Gastroesophageal sphincter (tissue), 4 donors: ENCODE data around the gene BCR. TPM values are rescaled to one million over a fixed set of nuclear protein-coding genes. Genes with fewer than 3 reads are reported as not detected.

Experiments
- ATAC-seq: fragments of 150-250 bp; one replicate; pipeline ENCODE4 v1.9.1; 2016; ENCODE audit warnings: mild to moderate bottlenecking, moderate library complexity
- H3K27ac ChIP-seq, 4 donors: fragments of 200-600 bp; sonication (generic) in 3 of 4; 1 replicate in 3 of 4; 2 replicates in 1 of 4; pipeline ENCODE4 v1.5.1; 2016 to 2019
- H3K27me3 ChIP-seq: fragments of 200-600 bp; sonication (generic); one replicate; pipeline ENCODE4 v1.5.1; 2019
- H3K36me3 ChIP-seq, 2 donors: fragments of 200-600 bp; sonication (generic); one replicate each; pipeline ENCODE4 v1.5.1; 2019; ENCODE audit warnings: control low read depth in 1 of 2
- H3K4me1 ChIP-seq, 3 donors: fragments of 200-600 bp; sonication (generic); 1 replicate in 2 of 3; 2 replicates in 1 of 3; pipeline ENCODE4 v1.5.1; 2016 to 2019; ENCODE audit warnings: control low read depth in 2 of 3
- H3K4me3 ChIP-seq, 2 donors: fragments of 200-600 bp; sonication (generic); one replicate each; pipeline ENCODE4 v1.5.1; 2019; ENCODE audit warnings: mild to moderate bottlenecking in 1 of 2, moderate library complexity in 1 of 2
- H3K9me3 ChIP-seq, 3 donors: fragments of 200-600 bp; sonication (generic); one replicate each; pipeline ENCODE4 v1.5.1; 2017 to 2019; ENCODE audit warnings: control low read depth in 2 of 3
- CTCF ChIP-seq, 4 experiments: fragments of 200-600 bp in 2 of 4; fragments of 450-650 bp in 2 of 4; sonication (generic) in 1 of 4; IDR thresholded peaks; one replicate each; pipeline ENCODE4 v1.5.1; 2017 to 2019; ENCODE audit warnings: antibody characterized with exemption in 4 of 4, mild to moderate bottlenecking in 2 of 4, moderate library complexity in 2 of 4
- EP300 ChIP-seq: sonication (generic); formaldehyde crosslinking; IDR thresholded peaks from one replicate; pipeline ENCODE4 v1.6.1; 2017; ENCODE audit warnings: antibody characterized with exemption, mild to moderate bottlenecking
- POLR2A ChIP-seq, 2 donors: fragments of 450-650 bp; IDR thresholded peaks; one replicate each; pipeline ENCODE4 v1.6.1; 2017; ENCODE audit warnings: antibody characterized with exemption in 2 of 2, mild to moderate bottlenecking in 2 of 2, moderate library complexity in 1 of 2
- POLR2AphosphoS5 ChIP-seq: sonication (generic); formaldehyde crosslinking; IDR thresholded peaks from one replicate; pipeline ENCODE4 v1.6.1; 2017; ENCODE audit warnings: antibody characterized with exemption
- WGBS, 2 donors: methylation state at CpG; one replicate each; pipeline ENCODE4 v1.1.5; 2018; ENCODE audit warnings: low coverage in 1 of 2; 5-methylcytosine and 5-hydroxymethylcytosine counted together
- total RNA-seq, 4 donors: library from RNA; depleted of rRNA; stranded (reverse); fragments of >200 nt; gene quantifications; one replicate each; pipeline ENCODE4 v1.1.0, GENCODE V29; 2016

Gene BCR
- total RNA-seq, 4 donors from 2014 or later, result 39.2 to 81.1 (median 46.2) TPM

DNA sequence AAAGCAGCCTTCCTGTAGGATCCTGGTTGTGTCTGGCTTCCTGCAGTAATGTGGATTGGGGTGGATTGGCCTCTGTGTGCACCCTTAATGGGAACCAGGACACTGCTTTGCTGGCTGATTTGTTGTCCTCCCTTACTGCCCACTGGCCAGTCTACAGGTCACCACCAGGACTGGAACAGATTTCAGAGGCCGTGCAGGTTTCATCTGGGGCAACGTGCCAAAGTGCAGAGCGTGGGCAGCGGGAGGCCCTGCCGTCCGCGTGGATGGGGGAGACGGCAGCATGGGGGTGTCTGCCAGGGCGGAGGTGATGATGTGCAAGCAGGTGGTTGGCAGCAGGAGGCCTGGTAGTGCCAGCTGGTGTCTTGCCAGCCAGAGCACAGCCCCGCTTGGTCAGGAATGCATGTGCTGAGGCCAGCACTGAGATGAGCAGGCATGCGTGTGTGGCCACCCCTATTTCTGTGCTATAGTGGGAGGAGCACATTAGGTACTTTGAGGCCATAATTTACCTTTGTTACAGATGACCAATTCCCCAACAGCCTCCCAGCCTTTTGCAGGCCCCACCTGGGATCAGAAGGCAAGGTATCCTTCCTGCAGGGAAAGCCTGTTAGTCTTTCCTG is 24.3 kb downstream of the BCR start:
- Histone ChIP-seq H3K27ac (peak overlapping the region in 3 of 4 donors; percentile 68 to 71 (median 69)), H3K36me3 (peaks cover 0 to 9% of the 10 kb centered on the region in 2 donors), H3K4me1 (peaks cover 3 to 59% (median 16%) of the 10 kb centered on the region in 3 donors), H3K27me3 (no peaks in the 10 kb centered on the region), H3K9me3 (no peaks in the 10 kb centered on the region), H3K4me3 (no peak overlapping the region)
- peak; percentile 81 for ATAC-seq
- TF ChIP-seq POLR2AphosphoS5 (peak; percentile 91), EP300 (no peak), POLR2A (IDR thresholded peaks at IDR 0.05) (no peak), CTCF (IDR thresholded peaks at IDR 0.05) (peak in 1 of 4 experiments; percentile 9)
- no CpG with 5 or more reads among the region's 11 CpGs for WGBS, 2 donors

GRCh38 chr22:23205339-23206049 is 25.2 kb downstream of the BCR start:
- H3K36me3 ChIP-seq, result peaks cover 0 to 9% of the 10 kb centered on the region in 2 donors
- H3K9me3 ChIP-seq, result no peaks in the 10 kb centered on the region
- no peak overlapping the region for H3K4me3 ChIP-seq
- ATAC-seq, result no peak
- H3K27me3 ChIP-seq, result no peaks in the 10 kb centered on the region
- H3K27ac ChIP-seq, result peak overlapping the region in 3 of 4 donors; percentile 68 to 71 (median 69)
- TF ChIP-seq EP300, result no peak
- no peak for TF ChIP-seq CTCF (IDR thresholded peaks at IDR 0.05)
- TF ChIP-seq POLR2AphosphoS5, result no peak
- TF ChIP-seq POLR2A (IDR thresholded peaks at IDR 0.05), result no peak
- 56 to 60% methylated on average over 1 to 7 of the region's 9 CpGs for WGBS, 2 donors
- H3K4me1 ChIP-seq, result peaks cover 3 to 60% (median 16%) of the 10 kb centered on the region in 3 donors

DNA sequence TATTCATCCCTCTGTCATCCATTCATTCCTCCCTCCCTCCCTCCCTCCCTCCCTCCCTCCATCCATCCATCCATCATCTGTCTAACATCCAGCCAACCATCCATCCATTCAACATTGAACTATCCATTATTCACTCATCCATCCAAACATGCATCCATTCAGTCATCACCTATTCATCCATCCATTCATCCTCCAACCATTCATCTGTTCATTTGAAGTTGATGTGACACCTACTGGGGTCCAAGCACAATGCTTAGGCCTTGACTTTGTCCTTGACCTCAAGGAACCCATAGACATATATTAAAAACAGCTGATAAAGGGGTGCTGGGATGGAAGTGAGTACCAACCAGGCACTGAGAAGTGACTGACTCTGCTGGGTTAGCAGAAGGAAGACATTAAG is 26.6 kb downstream of the BCR start:
- no peak for TF ChIP-seq POLR2AphosphoS5
- no peak for TF ChIP-seq CTCF (IDR thresholded peaks at IDR 0.05)
- no peak for TF ChIP-seq EP300
- Histone ChIP-seq H3K9me3 (no peaks in the 10 kb centered on the region), H3K27me3 (no peaks in the 10 kb centered on the region), H3K4me3 (no peak overlapping the region), H3K27ac (no peak overlapping the region), H3K4me1 (peaks cover 3 to 57% (median 17%) of the 10 kb centered on the region in 3 donors), H3K36me3 (peaks cover 0 to 9% of the 10 kb centered on the region in 2 donors)
- ATAC-seq, result no peak

DNA sequence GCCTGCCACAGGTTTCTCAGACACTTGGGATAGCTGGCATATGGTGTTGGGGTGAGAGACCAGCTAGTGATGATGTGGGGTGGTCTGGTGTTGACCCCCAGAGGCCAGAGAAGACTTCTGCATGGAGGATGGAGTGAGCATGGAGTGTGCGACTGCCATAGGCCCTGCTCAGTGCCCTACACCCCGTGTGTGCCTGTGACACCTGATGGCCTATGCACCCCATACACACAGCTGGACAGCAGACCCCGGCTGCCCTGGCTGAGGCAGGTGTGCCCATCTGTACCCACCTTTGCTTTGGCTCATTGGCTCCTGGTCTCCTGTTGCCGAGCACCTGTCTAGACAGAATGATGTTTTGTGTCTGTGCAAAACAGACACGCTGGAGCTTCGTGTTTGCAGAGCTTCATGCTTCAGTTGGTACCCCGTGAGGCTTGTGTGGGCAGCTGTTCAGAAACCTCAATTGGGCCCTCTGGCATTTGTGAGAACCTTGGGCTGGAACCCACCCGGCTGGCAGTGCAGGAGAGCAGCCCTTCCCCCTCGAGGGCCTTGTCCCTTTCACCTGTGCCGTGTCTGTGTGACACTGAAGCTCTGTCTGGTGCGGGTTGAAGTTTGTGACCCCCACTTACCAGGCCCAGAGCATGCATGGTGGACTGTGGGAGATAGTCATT is 27.6 kb downstream of the BCR start:
- H3K4me3 ChIP-seq, result no peak overlapping the region
- ATAC-seq, result no peak
- peaks cover 3 to 58% (median 22%) of the 10 kb centered on the region in 3 donors for H3K4me1 ChIP-seq
- no peak for TF ChIP-seq CTCF (IDR thresholded peaks at IDR 0.05)
- TF ChIP-seq POLR2A (IDR thresholded peaks at IDR 0.05), result no peak
- TF ChIP-seq EP300, result no peak
- TF ChIP-seq POLR2AphosphoS5, result no peak
- H3K36me3 ChIP-seq, result peaks cover 0 to 9% of the 10 kb centered on the region in 2 donors
- no peaks in the 10 kb centered on the region for H3K27me3 ChIP-seq
- no peaks in the 10 kb centered on the region for H3K9me3 ChIP-seq
- no peak overlapping the region for H3K27ac ChIP-seq
- 100% methylated on average over 2 of the region's 11 CpGs; no CpG with 5 or more reads in 1 of the 2 donors for WGBS, 2 donors
